NCI-H1105 treated with DMSO at 0.1 percent for 48 hours (cell line): ENCODE data around the gene CHST8.
"Not testable (repeated sequence)": the region's sequence is repeated elsewhere in the genome, so short reads cannot be mapped to it uniquely, and the experiment has no call there.

Source experiments
- DNase-seq: peaks from one replicate; lab custom pipeline; 2025; lab: John Stamatoyannopoulos, UW

CHST8 gene, protein sequence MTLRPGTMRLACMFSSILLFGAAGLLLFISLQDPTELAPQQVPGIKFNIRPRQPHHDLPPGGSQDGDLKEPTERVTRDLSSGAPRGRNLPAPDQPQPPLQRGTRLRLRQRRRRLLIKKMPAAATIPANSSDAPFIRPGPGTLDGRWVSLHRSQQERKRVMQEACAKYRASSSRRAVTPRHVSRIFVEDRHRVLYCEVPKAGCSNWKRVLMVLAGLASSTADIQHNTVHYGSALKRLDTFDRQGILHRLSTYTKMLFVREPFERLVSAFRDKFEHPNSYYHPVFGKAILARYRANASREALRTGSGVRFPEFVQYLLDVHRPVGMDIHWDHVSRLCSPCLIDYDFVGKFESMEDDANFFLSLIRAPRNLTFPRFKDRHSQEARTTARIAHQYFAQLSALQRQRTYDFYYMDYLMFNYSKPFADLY

GRCh38 chr19:33621811-33622504 is at the start of gene CHST8:
TSS of gene CHST8 (plus strand) at chr19:33621953. CDS start at chr19:33689262, 67,309 bp downstream.
- DNase-seq, result peak; percentile 47

GRCh38 chr19:33572929-33573328 is 48.8 kb upstream of the CHST8 start:
- no peak for DNase-seq

DNA sequence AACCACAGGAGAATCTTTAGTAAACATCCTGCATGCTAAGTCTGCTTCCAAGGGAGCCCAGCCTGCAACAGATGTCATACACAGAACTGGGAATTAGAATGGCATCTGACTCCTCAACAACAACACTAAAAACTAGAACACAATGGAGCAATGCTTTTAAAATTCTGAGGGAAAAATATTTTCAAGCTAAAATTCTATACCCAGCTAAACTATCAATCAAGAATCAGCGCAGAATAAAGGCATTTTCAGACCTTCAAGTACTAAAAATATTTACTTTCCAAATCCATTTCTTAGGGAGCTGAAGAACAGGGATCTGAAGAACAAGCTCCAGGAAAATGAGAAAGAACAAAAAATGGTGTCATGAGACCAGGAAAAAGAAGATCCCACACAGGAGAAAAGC is 46.9 kb upstream of the CHST8 start:
- no peak for DNase-seq

DNA sequence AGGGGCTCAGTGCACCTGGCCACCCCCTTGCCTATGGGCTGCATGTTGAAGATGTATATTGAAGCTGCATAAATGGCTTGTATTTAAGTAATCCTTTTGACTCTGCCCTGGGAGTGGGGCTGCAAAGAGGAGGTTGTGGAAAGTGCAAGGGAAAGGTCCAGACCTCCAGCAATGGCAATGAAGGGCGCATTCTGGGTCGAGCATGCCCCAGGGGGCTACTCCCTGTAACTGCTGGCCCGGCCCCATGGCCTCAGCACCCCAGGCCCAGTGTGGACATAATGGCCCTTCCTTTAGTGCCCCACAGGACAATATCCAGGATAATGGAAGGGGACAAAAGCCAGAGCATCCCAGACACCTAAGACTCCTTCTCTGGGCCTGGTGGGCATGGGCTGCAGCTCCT is 43.1 kb upstream of the CHST8 start:
- no peak for DNase-seq

GRCh38 chr19:33580026-33580644 is 41.6 kb upstream of the CHST8 start:
- no peak for DNase-seq

- DNase-seq, result no peak
Measured at GRCh38 chr19:33580645-33581037, 41.1 kb upstream of the CHST8 start.

GRCh38 chr19:33582914-33583313 is 38.8 kb upstream of the CHST8 start:
- DNase-seq, result no peak

DNA sequence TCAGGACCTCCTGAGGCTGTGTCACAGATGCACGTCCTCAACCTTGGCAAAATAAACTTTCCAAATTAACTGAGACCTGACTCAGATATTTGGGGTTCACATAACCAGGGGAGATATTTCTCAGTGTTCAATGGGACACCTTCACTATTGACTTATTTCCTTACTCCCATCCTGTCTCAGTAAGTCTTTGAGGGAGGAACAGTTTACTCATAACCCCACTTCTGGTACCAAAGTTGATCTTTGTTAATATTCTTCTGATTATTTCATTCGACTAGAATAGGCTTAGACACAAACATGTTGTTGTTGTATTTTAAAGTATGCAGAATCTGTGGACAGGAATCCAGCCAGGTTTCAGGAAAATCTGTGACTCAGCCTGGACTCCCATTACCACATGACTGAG is 34.6 kb upstream of the CHST8 start:
- no peak for DNase-seq

GRCh38 chr19:33590224-33590623 is 31.5 kb upstream of the CHST8 start:
- no peak for DNase-seq

GRCh38 chr19:33595783-33596182 is 26.0 kb upstream of the CHST8 start:
- no peak for DNase-seq

DNA sequence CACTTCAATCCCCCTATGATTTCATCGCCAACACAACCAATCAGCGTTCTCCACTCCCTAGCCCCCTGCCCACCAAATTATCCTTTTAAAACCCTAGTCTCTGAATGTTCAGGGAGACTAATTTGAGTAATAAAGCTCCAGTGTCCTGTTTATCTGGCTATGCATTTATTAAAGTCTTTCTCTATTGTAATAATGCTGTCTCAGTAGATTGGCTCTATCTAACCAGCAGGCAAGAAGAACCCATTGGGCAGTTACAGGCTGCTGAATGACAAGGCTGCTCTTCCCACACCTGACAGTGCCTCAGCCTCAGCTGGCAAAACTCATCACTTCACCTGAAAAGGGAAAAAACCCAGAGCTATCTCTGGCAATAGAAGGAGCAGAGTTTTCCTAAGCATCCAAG is 20.2 kb upstream of the CHST8 start:
- DNase-seq, result no peak

DNA sequence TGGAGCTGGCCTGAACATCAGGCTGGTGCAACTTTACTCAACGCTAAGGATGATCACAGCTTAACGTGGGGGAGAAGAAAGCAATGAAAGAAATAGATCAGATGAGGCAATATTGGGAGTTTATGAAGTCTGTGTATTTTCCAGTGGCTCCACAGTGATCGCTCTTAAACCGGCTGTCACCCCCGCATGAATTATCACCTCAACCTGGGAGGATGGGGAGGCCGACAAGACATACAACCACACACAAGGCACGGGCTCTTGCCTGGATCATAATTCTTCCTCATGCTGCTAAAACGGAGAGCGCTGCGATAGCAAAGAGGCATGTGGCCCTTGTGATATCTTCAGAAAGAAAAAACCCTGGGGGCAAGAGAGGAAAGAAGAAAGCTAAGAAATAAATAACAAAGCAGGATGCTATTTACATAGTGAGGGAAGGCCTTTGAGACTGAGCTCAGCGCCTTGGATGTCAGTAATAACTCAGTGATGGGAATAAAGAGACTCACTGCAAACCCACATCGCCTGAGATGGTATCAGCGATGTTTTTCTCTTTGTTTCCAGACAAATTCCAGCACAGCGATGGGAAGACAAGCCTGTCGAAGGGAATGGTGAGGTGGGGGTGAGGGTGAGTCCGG is 19.1 kb upstream of the CHST8 start:
- DNase-seq, result no peak

- DNase-seq, result no peak
Measured at GRCh38 chr19:33603377-33603776, 18.4 kb upstream of the CHST8 start.

DNA sequence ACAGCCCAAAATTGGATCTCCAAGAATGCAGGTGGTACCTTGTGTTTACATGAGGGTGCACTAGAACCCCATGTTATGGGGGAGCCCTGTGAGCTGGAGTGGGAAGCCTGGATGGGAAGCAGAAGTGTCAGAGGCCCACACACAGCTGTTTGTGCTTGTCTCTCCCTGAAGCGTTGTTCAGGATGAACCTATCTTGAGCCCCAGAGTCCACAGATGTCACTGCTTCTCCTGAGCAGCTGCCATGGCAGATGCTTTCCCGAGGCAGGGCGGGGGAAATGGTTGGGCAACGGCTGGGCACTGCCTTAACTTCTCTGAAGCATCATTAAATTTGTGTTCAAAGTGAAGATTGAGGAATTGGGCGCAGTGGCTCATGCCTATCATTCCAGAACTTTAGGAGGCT is 17.1 kb upstream of the CHST8 start:
- no peak for DNase-seq

DNA sequence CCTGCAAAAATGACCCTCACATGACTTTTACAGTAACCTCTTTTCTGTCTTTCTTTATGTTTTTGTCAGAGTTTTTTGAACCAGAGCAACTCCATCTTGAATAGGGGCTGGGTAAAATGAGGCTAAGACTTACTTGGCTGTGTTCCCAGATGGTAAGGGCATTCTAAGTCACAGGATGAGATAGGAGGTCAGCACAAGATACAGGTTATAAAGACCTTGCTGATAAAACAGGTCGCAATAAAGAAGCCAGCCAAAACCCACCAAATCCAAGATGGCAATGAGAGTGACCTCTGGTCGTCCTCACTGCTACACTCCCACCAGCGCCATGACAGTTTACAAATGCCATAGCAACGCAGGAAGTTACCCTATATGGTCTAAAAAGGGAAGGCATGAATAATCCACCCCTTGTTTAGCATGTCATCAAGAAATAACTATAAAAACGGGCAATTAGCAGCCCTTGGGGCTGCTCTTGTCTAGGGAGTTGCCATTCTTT is 15.9 kb upstream of the CHST8 start:
- not testable (repeated sequence) for DNase-seq

- no peak for DNase-seq
Measured at GRCh38 chr19:33606556-33606955, 15.2 kb upstream of the CHST8 start.

GRCh38 chr19:33609353-33609752 is 12.4 kb upstream of the CHST8 start:
- no peak for DNase-seq

- DNase-seq, result no peak
Measured at GRCh38 chr19:33610588-33610987, 11.2 kb upstream of the CHST8 start.

- DNase-seq, result no peak
Measured at GRCh38 chr19:33612928-33613619, 8.7 kb upstream of the CHST8 start.

GRCh38 chr19:33613620-33614000 is 8.1 kb upstream of the CHST8 start:
- no peak for DNase-seq

DNA sequence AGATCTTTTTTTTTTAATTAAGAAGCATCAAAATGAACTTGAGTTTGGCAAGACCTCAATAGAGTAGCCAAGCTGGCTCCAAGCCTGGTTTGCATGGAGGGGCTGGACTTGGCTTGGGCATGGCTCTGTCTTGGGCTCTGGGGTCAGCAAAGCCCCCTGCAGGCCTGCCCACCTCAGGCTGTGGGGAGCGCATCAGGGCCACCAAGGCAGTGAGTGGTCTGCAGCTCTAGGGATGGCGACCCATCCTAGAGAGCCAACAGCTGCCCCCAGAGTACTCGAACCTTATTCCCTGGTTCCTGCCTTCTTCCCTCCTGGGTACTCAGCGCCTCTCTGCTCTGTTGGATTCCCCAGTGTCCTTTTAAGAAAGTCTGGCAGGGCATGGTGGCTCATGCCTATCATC is 5.4 kb upstream of the CHST8 start:
- no peak for DNase-seq

DNA sequence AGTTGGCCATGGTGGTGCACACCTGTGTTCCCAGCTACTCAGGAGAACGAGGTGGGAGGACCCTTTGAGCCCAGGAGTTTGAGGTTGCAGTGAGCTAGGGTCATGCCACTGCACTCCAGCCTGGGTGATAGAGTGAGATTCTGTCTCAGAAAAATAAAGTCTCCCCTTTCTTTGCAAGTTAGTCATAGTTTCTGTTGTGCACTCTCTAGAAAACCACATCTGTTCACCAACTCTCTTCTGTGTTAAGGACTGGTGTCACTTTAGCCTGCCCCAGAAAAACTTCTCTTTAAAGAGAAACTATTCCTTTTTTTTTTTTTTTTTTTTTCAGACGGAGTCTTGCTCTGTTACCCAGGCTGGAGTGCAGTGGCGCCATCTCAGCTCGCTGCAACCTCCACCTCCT is 4.9 kb upstream of the CHST8 start:
- DNase-seq, result no peak
